G401 (cell line): Measurements from ENCODE around the gene MTFR1L. TPM values are rescaled to one million over a fixed set of nuclear protein-coding genes. Genes with fewer than 3 reads are reported as not detected.
"Not testable (repeated sequence)": the region's sequence is repeated elsewhere in the genome, so short reads cannot be mapped to it uniquely, and the experiment has no call there.

Experiments used
- DNase-seq: peaks from one replicate; pipeline ENCODE4 v3.0.0-alpha.2; 2015; ENCODE audit warnings: low spot score
- in situ Hi-C: cut with HindIII; loops from 2 replicates; pipeline ENCODE4 v1.10.0; 2016; ENCODE audit warnings: low sequenced_read_pairs, mixed read lengths
- total RNA-seq: library from RNA; depleted of rRNA; stranded (reverse); fragments of >200 nt; shearing (Covaris generic); gene quantifications from 2 replicates; pipeline ENCODE4 v1.2.3, GENCODE V29; 2014

The MTFR1L gene
- total RNA-seq, 1 experiment from 2014 or later = 32.6 TPM

GRCh38 chr1:25817840-25818501 is 1.8 kb upstream of the MTFR1L start:
- in situ Hi-C loops = no loop called here
- DNase-seq = no peak

GRCh38 chr1:25818569-25818968 is 1.2 kb upstream of the MTFR1L start:
- in situ Hi-C loops = no loop called here
- DNase-seq = no peak

- in situ Hi-C loops = no loop called here
- peak; percentile 59 for DNase-seq
These were observed 725 bp downstream of the MTFR1L start for GRCh38 chr1:25820247-25821111.

GRCh38 chr1:25821112-25821476 is 1.3 kb downstream of the MTFR1L start:
- DNase-seq = no peak
- in situ Hi-C loops = no loop called here

- in situ Hi-C loops = no loop called here
- no peak for DNase-seq
These were observed 1.9 kb downstream of the MTFR1L start for GRCh38 chr1:25821630-25822091.

GRCh38 chr1:25825605-25826004 is 5.9 kb downstream of the MTFR1L start:
- no peak for DNase-seq
- in situ Hi-C loops = no loop called here

GRCh38 chr1:25826571-25826970 is 6.8 kb downstream of the MTFR1L start:
- in situ Hi-C loops = no loop called here
- no peak for DNase-seq

- in situ Hi-C loops = no loop called here
- no peak for DNase-seq
These were observed 8.7 kb downstream of the MTFR1L start for GRCh38 chr1:25828491-25828890.

- in situ Hi-C loops = no loop called here
- no peak for DNase-seq
These were observed 9.3 kb downstream of the MTFR1L start for GRCh38 chr1:25829046-25829445.

- in situ Hi-C loops = no loop called here
- DNase-seq = no peak
These were observed 11.9 kb downstream of the MTFR1L start for GRCh38 chr1:25831569-25832196.

GRCh38 chr1:25832336-25833037 is 12.7 kb downstream of the MTFR1L start:
- in situ Hi-C loops = no loop called here
- no peak for DNase-seq

GRCh38 chr1:25833158-25833557 is 13.4 kb downstream of the MTFR1L start:
- in situ Hi-C loops = no loop called here
- no peak for DNase-seq

GRCh38 chr1:25834894-25835293 is 15.1 kb downstream of the MTFR1L start:
- DNase-seq = no peak
- in situ Hi-C loops = no loop called here

- in situ Hi-C loops = no loop called here
These were observed 16.9 kb downstream of the MTFR1L start for GRCh38 chr1:25836695-25837094.

GRCh38 chr1:25837262-25837875 is 17.6 kb downstream of the MTFR1L start:
- DNase-seq = peak; percentile 63
- in situ Hi-C loops = no loop called here

More at GRCh38 chr1:25836695-25837094, 16.9 kb downstream of the MTFR1L start:
- DNase-seq = no peak

- DNase-seq, in situ Hi-C loops: not testable (repeated sequence)
These were observed 20.1 kb downstream of the MTFR1L start for GRCh38 chr1:25839808-25840207.

GRCh38 chr1:25843483-25843882 is 23.7 kb downstream of the MTFR1L start:
- no peak for DNase-seq
- in situ Hi-C loops = no loop called here

- no peak for DNase-seq
- in situ Hi-C loops = no loop called here
These were observed 25.0 kb downstream of the MTFR1L start for GRCh38 chr1:25844536-25845337.
